ENCODE data around the gene GAR1.

Gene GAR1

GRCh38 chr4:109810552-109811387 is 4.8 kb upstream of the GAR1 start:
- no peak overlapping the region for H3K4me3 ChIP-seq (ENCODE audit: low read length)
- peaks cover 5% of the 10 kb centered on the region; the same call in 1 of the 2 replicates for H3K4me1 ChIP-seq (ENCODE audit: control insufficient read depth, insufficient read depth, low read length)
- no CpG with 5 or more reads among the region's 11 CpGs for WGBS (ENCODE audit: insufficient coverage, insufficient read length)
- H3K27me3 ChIP-seq (ENCODE audit: control insufficient read depth, insufficient read depth, low read length), result no peaks in the 10 kb centered on the region
- H3K27ac ChIP-seq (ENCODE audit: low read length), result no peak overlapping the region
- no peaks in the 10 kb centered on the region for H3K9me3 ChIP-seq (ENCODE audit: control insufficient read depth, insufficient read depth, low read length)
- no peaks in the 10 kb centered on the region for H3K36me3 ChIP-seq (ENCODE audit: control insufficient read depth, insufficient read depth, low read length)
- no peak for DNase-seq (ENCODE audit: low read depth, low spot score)

- H3K9me3 ChIP-seq (ENCODE audit: control insufficient read depth, insufficient read depth, low read length), result no peaks in the 10 kb centered on the region
- H3K36me3 ChIP-seq (ENCODE audit: control insufficient read depth, insufficient read depth, low read length), result no peaks in the 10 kb centered on the region
- no peaks in the 10 kb centered on the region for H3K27me3 ChIP-seq (ENCODE audit: control insufficient read depth, insufficient read depth, low read length)
- no peak for DNase-seq (ENCODE audit: low read depth, low spot score)
- no peak overlapping the region for H3K27ac ChIP-seq (ENCODE audit: low read length)
- H3K4me3 ChIP-seq (ENCODE audit: low read length), result no peak overlapping the region
- peaks cover 5% of the 10 kb centered on the region; the same call in 1 of the 2 replicates for H3K4me1 ChIP-seq (ENCODE audit: control insufficient read depth, insufficient read depth, low read length)
- no CpG with 5 or more reads among the region's 3 CpGs for WGBS (ENCODE audit: insufficient coverage, insufficient read length)
Measured at GRCh38 chr4:109811707-109812106, 3.9 kb upstream of the GAR1 start.

- no peaks in the 10 kb centered on the region for H3K4me1 ChIP-seq (ENCODE audit: control insufficient read depth, insufficient read depth, low read length)
- no peak overlapping the region for H3K27ac ChIP-seq (ENCODE audit: low read length)
- peaks cover 3% of the 10 kb centered on the region; the same call in 1 of the 2 replicates for H3K36me3 ChIP-seq (ENCODE audit: control insufficient read depth, insufficient read depth, low read length)
- no peak for DNase-seq (ENCODE audit: low read depth, low spot score)
- H3K27me3 ChIP-seq (ENCODE audit: control insufficient read depth, insufficient read depth, low read length), result no peaks in the 10 kb centered on the region
- WGBS (ENCODE audit: insufficient coverage, insufficient read length), result no CpG with 5 or more reads among the region's 19 CpGs
- peak overlapping the region; percentile 92 for H3K4me3 ChIP-seq (ENCODE audit: low read length)
- H3K9me3 ChIP-seq (ENCODE audit: control insufficient read depth, insufficient read depth, low read length), result no peaks in the 10 kb centered on the region
Measured at GRCh38 chr4:109816082-109816442, 500 bp downstream of the GAR1 start.

- WGBS (ENCODE audit: insufficient coverage, insufficient read length), result no CpG with 5 or more reads among the region's 1 CpG
- Histone ChIP-seq H3K36me3 (ENCODE audit: control insufficient read depth, insufficient read depth, low read length) (peaks cover 3% of the 10 kb centered on the region; the same call in 1 of the 2 replicates), H3K27ac (ENCODE audit: low read length) (no peak overlapping the region), H3K4me3 (ENCODE audit: low read length) (no peak overlapping the region), H3K27me3 (ENCODE audit: control insufficient read depth, insufficient read depth, low read length) (no peaks in the 10 kb centered on the region), H3K9me3 (ENCODE audit: control insufficient read depth, insufficient read depth, low read length) (no peaks in the 10 kb centered on the region), H3K4me1 (ENCODE audit: control insufficient read depth, insufficient read depth, low read length) (no peaks in the 10 kb centered on the region)
- DNase-seq (ENCODE audit: low read depth, low spot score), result no peak
Measured at GRCh38 chr4:109816894-109817293, 1.3 kb downstream of the GAR1 start.

- WGBS (ENCODE audit: insufficient coverage, insufficient read length), result no CpG with 5 or more reads among the region's 4 CpGs
- no peak for DNase-seq (ENCODE audit: low read depth, low spot score)
- no peaks in the 10 kb centered on the region for H3K27me3 ChIP-seq (ENCODE audit: control insufficient read depth, insufficient read depth, low read length)
- no peaks in the 10 kb centered on the region for H3K9me3 ChIP-seq (ENCODE audit: control insufficient read depth, insufficient read depth, low read length)
- H3K36me3 ChIP-seq (ENCODE audit: control insufficient read depth, insufficient read depth, low read length), result peaks cover 5% of the 10 kb centered on the region; the same call in 1 of the 2 replicates
- H3K27ac ChIP-seq (ENCODE audit: low read length), result no peak overlapping the region
- no peak overlapping the region for H3K4me3 ChIP-seq (ENCODE audit: low read length)
- no peaks in the 10 kb centered on the region for H3K4me1 ChIP-seq (ENCODE audit: control insufficient read depth, insufficient read depth, low read length)
Measured at GRCh38 chr4:109818268-109818667, 2.7 kb downstream of the GAR1 start.

- Histone ChIP-seq H3K27me3 (ENCODE audit: control insufficient read depth, insufficient read depth, low read length) (no peaks in the 10 kb centered on the region), H3K4me3 (ENCODE audit: low read length) (no peak overlapping the region), H3K36me3 (ENCODE audit: control insufficient read depth, insufficient read depth, low read length) (peaks cover 5% of the 10 kb centered on the region; the same call in 1 of the 2 replicates), H3K27ac (ENCODE audit: low read length) (no peak overlapping the region), H3K9me3 (ENCODE audit: control insufficient read depth, insufficient read depth, low read length) (no peaks in the 10 kb centered on the region), H3K4me1 (ENCODE audit: control insufficient read depth, insufficient read depth, low read length) (no peaks in the 10 kb centered on the region)
- no CpG with 5 or more reads among the region's 2 CpGs for WGBS (ENCODE audit: insufficient coverage, insufficient read length)
- DNase-seq (ENCODE audit: low read depth, low spot score), result no peak
Measured at GRCh38 chr4:109820563-109820962, 5.0 kb downstream of the GAR1 start.

- Histone ChIP-seq H3K4me3 (ENCODE audit: low read length) (no peak overlapping the region), H3K27ac (ENCODE audit: low read length) (no peak overlapping the region), H3K9me3 (ENCODE audit: control insufficient read depth, insufficient read depth, low read length) (no peaks in the 10 kb centered on the region), H3K4me1 (ENCODE audit: control insufficient read depth, insufficient read depth, low read length) (no peaks in the 10 kb centered on the region), H3K27me3 (ENCODE audit: control insufficient read depth, insufficient read depth, low read length) (no peaks in the 10 kb centered on the region), H3K36me3 (ENCODE audit: control insufficient read depth, insufficient read depth, low read length) (peaks cover 5% of the 10 kb centered on the region; the same call in 1 of the 2 replicates)
- DNase-seq (ENCODE audit: low read depth, low spot score), result no peak
- WGBS (ENCODE audit: insufficient coverage, insufficient read length), result no CpG with 5 or more reads among the region's 2 CpGs
Measured at GRCh38 chr4:109821185-109821584, 5.6 kb downstream of the GAR1 start.

- H3K27ac ChIP-seq (ENCODE audit: low read length), result no peak overlapping the region
- no peak for DNase-seq (ENCODE audit: low read depth, low spot score)
- H3K9me3 ChIP-seq (ENCODE audit: control insufficient read depth, insufficient read depth, low read length), result no peaks in the 10 kb centered on the region
- H3K36me3 ChIP-seq (ENCODE audit: control insufficient read depth, insufficient read depth, low read length), result 0 out of 2 replicates have a peak, but pooled peaks cover 2% of the 10 kb centered on the region
- H3K4me1 ChIP-seq (ENCODE audit: control insufficient read depth, insufficient read depth, low read length), result no peaks in the 10 kb centered on the region
- no peaks in the 10 kb centered on the region for H3K27me3 ChIP-seq (ENCODE audit: control insufficient read depth, insufficient read depth, low read length)
- no peak overlapping the region for H3K4me3 ChIP-seq (ENCODE audit: low read length)
Measured at GRCh38 chr4:109826719-109827118, 11.2 kb downstream of the GAR1 start.

- no peak within 1 kb of the TSS for H3K4me3 ChIP-seq (ENCODE audit: low read length)
- H3K27ac ChIP-seq (ENCODE audit: low read length), result no peak within 1 kb of the TSS
- H3K27me3 ChIP-seq (ENCODE audit: control insufficient read depth, insufficient read depth, low read length), result no peaks in the 10 kb centered on the region
- no peak for DNase-seq (ENCODE audit: low read depth, low spot score)
- no peaks in the 10 kb centered on the region for H3K4me1 ChIP-seq (ENCODE audit: control insufficient read depth, insufficient read depth, low read length)
- no peaks in the 10 kb centered on the region for H3K9me3 ChIP-seq (ENCODE audit: control insufficient read depth, insufficient read depth, low read length)
- no CpG with 5 or more reads among the region's 2 CpGs for WGBS (ENCODE audit: insufficient coverage, insufficient read length)
- H3K36me3 ChIP-seq (ENCODE audit: control insufficient read depth, insufficient read depth, low read length), result 0 out of 2 replicates have a peak, but pooled peaks cover 2% of the 10 kb centered on the region
Measured at GRCh38 chr4:109827672-109828071, 12.1 kb downstream of the GAR1 start, which contains the start of gene RRH. Gene RRH, plus strand, starts transcription at chr4:109827972. Its CDS starts 56 bp downstream, at chr4:109828028.

- WGBS (ENCODE audit: insufficient coverage, insufficient read length), result no CpG with 5 or more reads among the region's 4 CpGs
- no peaks in the 10 kb centered on the region for H3K36me3 ChIP-seq (ENCODE audit: control insufficient read depth, insufficient read depth, low read length)
Measured at GRCh38 chr4:109833756-109834155, 18.2 kb downstream of the GAR1 start.

GRCh38 chr4:109836985-109837384 is 21.4 kb downstream of the GAR1 start:
- WGBS (ENCODE audit: insufficient coverage, insufficient read length), result no CpG with 5 or more reads among the region's 3 CpGs
- no peaks in the 10 kb centered on the region for H3K9me3 ChIP-seq (ENCODE audit: control insufficient read depth, insufficient read depth, low read length)
- no peaks in the 10 kb centered on the region for H3K4me1 ChIP-seq (ENCODE audit: control insufficient read depth, insufficient read depth, low read length)
- H3K36me3 ChIP-seq (ENCODE audit: control insufficient read depth, insufficient read depth, low read length), result no peaks in the 10 kb centered on the region
- DNase-seq (ENCODE audit: low read depth, low spot score), result no peak
- no peaks in the 10 kb centered on the region for H3K27me3 ChIP-seq (ENCODE audit: control insufficient read depth, insufficient read depth, low read length)
- H3K4me3 ChIP-seq (ENCODE audit: low read length), result no peak overlapping the region
- H3K27ac ChIP-seq (ENCODE audit: low read length), result no peak overlapping the region

More at GRCh38 chr4:109833756-109834155, 18.2 kb downstream of the GAR1 start:
- H3K4me1 ChIP-seq (ENCODE audit: control insufficient read depth, insufficient read depth, low read length), result no peaks in the 10 kb centered on the region
- H3K27me3 ChIP-seq (ENCODE audit: control insufficient read depth, insufficient read depth, low read length), result no peaks in the 10 kb centered on the region
- H3K27ac ChIP-seq (ENCODE audit: low read length), result no peak overlapping the region
- no peak overlapping the region for H3K4me3 ChIP-seq (ENCODE audit: low read length)
- no peak for DNase-seq (ENCODE audit: low read depth, low spot score)
- H3K9me3 ChIP-seq (ENCODE audit: control insufficient read depth, insufficient read depth, low read length), result no peaks in the 10 kb centered on the region
